B cell (primary cell): ENCODE measurements around the gene PTPN6. TPM values are rescaled to one million over a fixed set of nuclear protein-coding genes. Genes with fewer than 3 reads are reported as not detected.

ENCODE experiments used
- ATAC-seq: fragments of 200-7000 bp; cut with Tn5 transposase; one replicate; pipeline ENCODE4 v1.10.0; 2021; ENCODE audit warnings: low read depth, mild to moderate bottlenecking, moderate number of reproducible peaks, moderate library complexity
- CTCF ChIA-PET: fragments of 350-600 bp; sonication (Branson Sonifier 250); formaldehyde crosslinking; loops from one replicate; lab custom pipeline; 2021; ENCODE audit warnings: antibody characterized with exemption, inconsistent platforms; lab: Charles Lee
- POLR2A ChIA-PET: fragments of 350-600 bp; sonication (Branson Sonifier 250); formaldehyde crosslinking; loops from one replicate; lab custom pipeline; 2021; ENCODE audit warnings: antibody characterized with exemption; lab: Charles Lee
- DNase-seq: peaks from one replicate; pipeline ENCODE4 v3.0.0; 2013
- H2AFZ ChIP-seq: 2 replicates; pipeline ENCODE4 v1.6.1; 2012; ENCODE audit warnings: mild to moderate bottlenecking, low read depth, low read length; ENCODE audit not compliant: insufficient read depth, poor library complexity, severe bottlenecking
- H3K27ac ChIP-seq, 2 donors: 1 replicate in 1 of 2; 2 replicates in 1 of 2; pipeline ENCODE4 v1.5.1; 2012 to 2013; ENCODE audit warnings: low read length in 2 of 2, mild to moderate bottlenecking in 2 of 2, moderate library complexity in 1 of 2
- H3K27me3 ChIP-seq, 4 experiments: fragments of 200-600 bp in 1 of 4; sonication (generic) in 1 of 4; replicated peaks in 1 of 4; 1 replicate in 2 of 4; 2 replicates in 2 of 4; pipeline versions ENCODE4 v1.6.1 to v1.7.0; 2013 to 2016; ENCODE audit warnings: low read length in 3 of 4, mild to moderate bottlenecking in 2 of 4, mixed read lengths in 1 of 4, moderate library complexity in 1 of 4; ENCODE audit not compliant: insufficient read depth in 4 of 4, control insufficient read depth in 3 of 4; ENCODE audit errors: control extremely low read depth in 1 of 4
- H3K36me3 ChIP-seq, 2 experiments: replicated peaks in 1 of 2; 1 replicate in 1 of 2; 2 replicates in 1 of 2; pipeline versions ENCODE4 v1.6.1 to v1.7.1; 2013; ENCODE audit warnings: low read length in 1 of 2; ENCODE audit not compliant: insufficient read depth in 2 of 2, control insufficient read depth in 1 of 2; ENCODE audit errors: control extremely low read depth in 1 of 2, extremely low read depth in 1 of 2
- H3K4me1 ChIP-seq, 2 donors: fragments of 200-600 bp in 1 of 2; sonication (generic) in 1 of 2; 1 replicate in 1 of 2; 2 replicates in 1 of 2; pipeline versions ENCODE4 v1.5.1 to v1.6.1; 2013 to 2017; ENCODE audit warnings: low read length in 2 of 2; ENCODE audit not compliant: control insufficient read depth in 2 of 2, insufficient read depth in 2 of 2
- H3K4me2 ChIP-seq: replicated peaks from 2 replicates; pipeline ENCODE3; 2012; ENCODE audit warnings: mild to moderate bottlenecking, low read depth, low read length; ENCODE audit not compliant: poor library complexity, severe bottlenecking
- H3K4me3 ChIP-seq, 5 experiments: fragments of 200-600 bp in 1 of 5; sonication (generic) in 1 of 5; 1 replicate in 3 of 5; 2 replicates in 2 of 5; pipeline versions ENCODE4 v1.5.1 to v1.7.0; 2011 to 2016; ENCODE audit warnings: low read length in 4 of 5, mild to moderate bottlenecking in 4 of 5, low read depth in 2 of 5, control low read depth in 1 of 5, moderate library complexity in 1 of 5; ENCODE audit not compliant: insufficient read depth in 1 of 5; ENCODE audit errors: control extremely low read depth in 1 of 5, extremely low read depth in 1 of 5
- H3K79me2 ChIP-seq: fragments of 200-600 bp; sonication (generic); one replicate; pipeline ENCODE4 v1.6.0; 2016; ENCODE audit warnings: low read length; ENCODE audit not compliant: control insufficient read depth, insufficient read depth
- H3K9ac ChIP-seq: fragments of 200-600 bp; sonication (generic); 2 replicates; pipeline ENCODE4 v1.6.1; 2017; ENCODE audit warnings: mild to moderate bottlenecking, low read length, moderate library complexity
- H3K9me3 ChIP-seq, 3 donors: one replicate each; pipeline versions ENCODE4 v1.6.1 to v1.7.1; 2013; ENCODE audit warnings: low read length in 2 of 3; ENCODE audit not compliant: control insufficient read depth in 2 of 3, insufficient read depth in 1 of 3; ENCODE audit errors: control extremely low read depth in 1 of 3
- H4K20me1 ChIP-seq: 2 replicates; pipeline ENCODE4 v1.6.0; 2012; ENCODE audit warnings: mild to moderate bottlenecking, low read length; ENCODE audit not compliant: insufficient read depth, control insufficient read depth, poor library complexity, severe bottlenecking
- H3K27ac Mint-ChIP-seq: one replicate; pipeline ENCODE4 v1.8.0; 2021; ENCODE audit warnings: mixed read lengths
- H3K27me3 Mint-ChIP-seq: one replicate; pipeline ENCODE4 v1.8.0; 2021; ENCODE audit warnings: mixed read lengths
- H3K4me1 Mint-ChIP-seq: one replicate; pipeline ENCODE4 v1.8.0; 2021; ENCODE audit warnings: mixed read lengths
- H3K4me3 Mint-ChIP-seq: one replicate; pipeline ENCODE4 v1.8.0; 2021; ENCODE audit warnings: mixed read lengths
- H3K9me3 Mint-ChIP-seq: one replicate; pipeline ENCODE4 v1.8.0; 2022; ENCODE audit warnings: mixed read lengths; ENCODE audit not compliant: insufficient read depth
- EZH2 ChIP-seq: IDR thresholded peaks from 2 replicates; pipeline ENCODE4 v1.6.1; 2012; ENCODE audit warnings: borderline replicate concordance, low read depth, mild to moderate bottlenecking, moderate library complexity, low read length; ENCODE audit not compliant: insufficient read depth, poor library complexity, severe bottlenecking
- WGBS: methylation state at CpG from one replicate; pipeline ENCODE4 v1.1.5; 2013; ENCODE audit warnings: missing lambda C conversion rate; ENCODE audit not compliant: insufficient coverage; 5-methylcytosine and 5-hydroxymethylcytosine counted together
- intact Hi-C: fragments of 100-400 bp; cut with micrococcal nuclease; formaldehyde crosslinking; loops from one replicate; pipeline ENCODE4 v1.10.0; 2022
- polyA plus RNA-seq: library from polyadenylated mRNA; depleted of rRNA; stranded (reverse); fragments of >200 nt; gene quantifications from 2 replicates; pipeline ENCODE4 v1.2.3, GENCODE V29; 2012
- total RNA-seq, 2 donors: library from RNA; stranded (reverse); fragments of 120-200 nt in 1 of 2; gene quantifications; 1 replicate in 1 of 2; 2 replicates in 1 of 2; pipeline versions ENCODE4 v1.2.3 to v1.2.4, GENCODE V29; 2013 to 2022
- TF ChIP-seq, protein P1 (sequence below): fragments of 200-600 bp; IDR thresholded peaks from one replicate; pipeline ENCODE4 v1.8.0; 2022; ENCODE audit warnings: antibody characterized with exemption, mild to moderate bottlenecking

Gene PTPN6
- total and polyA plus RNA-seq, 2 donors (not counting 1 experiment from before 2014, with no cell fraction given), result 312 to 874 TPM

DNA sequence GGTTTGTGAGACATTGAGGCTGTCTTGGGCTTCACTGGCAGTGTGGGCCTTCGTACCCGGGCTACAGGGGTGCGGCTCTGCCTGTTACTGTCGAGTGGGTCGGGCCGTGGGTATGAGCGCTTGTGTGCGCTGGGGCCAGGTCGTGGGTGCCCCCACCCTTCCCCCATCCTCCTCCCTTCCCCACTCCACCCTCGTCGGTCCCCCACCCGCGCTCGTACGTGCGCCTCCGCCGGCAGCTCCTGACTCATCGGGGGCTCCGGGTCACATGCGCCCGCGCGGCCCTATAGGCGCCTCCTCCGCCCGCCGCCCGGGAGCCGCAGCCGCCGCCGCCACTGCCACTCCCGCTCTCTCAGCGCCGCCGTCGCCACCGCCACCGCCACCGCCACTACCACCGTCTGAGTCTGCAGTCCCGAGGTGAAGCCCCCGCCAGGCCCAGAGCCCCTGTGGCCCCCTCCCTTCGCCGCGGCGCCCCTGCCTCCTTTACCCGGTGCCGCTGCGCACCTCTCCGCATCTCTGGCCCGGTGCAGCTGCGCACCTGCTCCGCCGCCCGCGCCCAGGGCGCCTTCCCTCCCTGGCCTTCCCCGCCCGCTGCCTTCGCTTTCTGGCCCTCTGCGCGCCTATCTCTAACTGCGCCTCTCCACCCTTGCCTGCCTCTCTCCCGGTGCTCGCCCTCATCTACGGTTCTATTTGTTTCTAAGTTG lies 36.8 kb upstream of the PTPN6 start, which contains the start of gene ENO2:
TSS of gene ENO2 (plus strand) at position 335 of the 701 bp plus-strand sequence. CDS start 1,253 bp downstream, outside the sequence.
- peaks cover 25% of the 10 kb centered on the region for H3K4me1 Mint-ChIP-seq

More for the DNA sequence above, 36.8 kb upstream of the PTPN6 start, which contains the start of gene ENO2:
- ATAC-seq, result peak; percentile 91
- peak within 1 kb of the TSS in 4 of 5 experiments; percentile 38 to 75 (median 58) for H3K4me3 ChIP-seq
- under 1% methylated on average over 56 of the region's 68 CpGs for WGBS
- no peaks in the 10 kb centered on the region for H3K27me3 Mint-ChIP-seq
- peaks cover 0 to 10% (median 1%) of the 10 kb centered on the region in 4 experiments for H3K27me3 ChIP-seq
- no peaks in the 10 kb centered on the region for H4K20me1 ChIP-seq
- peak within 1 kb of the TSS; percentile 89 for H3K4me3 Mint-ChIP-seq
- H3K27ac Mint-ChIP-seq, result peak within 1 kb of the TSS; percentile 89
- POLR2A ChIA-PET, result interaction anchor here (0.5 to 1.8 kb wide), 9 partner anchors 9 to 194 kb away, joined by 3 to 8 read pairs (median 4); partner anchors contain the start of genes ATN1, C12orf57 and RNU7-1
- H3K4me1 ChIP-seq, result peaks cover 11 to 19% of the 10 kb centered on the region in 2 donors
- no peaks in the 10 kb centered on the region for H3K9me3 Mint-ChIP-seq
- H3K27ac ChIP-seq, result peak within 1 kb of the TSS; percentile 43 to 64
- H3K4me2 ChIP-seq, result peak within 1 kb of the TSS; percentile 92
- H3K79me2 ChIP-seq, result no peaks in the 10 kb centered on the region
- peak; percentile 83 for DNase-seq
- CTCF ChIA-PET, result interaction anchor here (0.7 to 2.0 kb wide), 5 partner anchors 8 to 50 kb away, joined by 4 to 10 read pairs (median 6); no protein-coding TSS in a partner anchor
- peak within 1 kb of the TSS; percentile 85 for H2AFZ ChIP-seq
- peaks cover 0 to 3% (median 0%) of the 10 kb centered on the region in 3 donors for H3K9me3 ChIP-seq
- peaks cover 0 to 4% of the 10 kb centered on the region in 2 experiments for H3K36me3 ChIP-seq
- TF ChIP-seq EZH2, result no peak
- TF ChIP-seq, protein P1, sequence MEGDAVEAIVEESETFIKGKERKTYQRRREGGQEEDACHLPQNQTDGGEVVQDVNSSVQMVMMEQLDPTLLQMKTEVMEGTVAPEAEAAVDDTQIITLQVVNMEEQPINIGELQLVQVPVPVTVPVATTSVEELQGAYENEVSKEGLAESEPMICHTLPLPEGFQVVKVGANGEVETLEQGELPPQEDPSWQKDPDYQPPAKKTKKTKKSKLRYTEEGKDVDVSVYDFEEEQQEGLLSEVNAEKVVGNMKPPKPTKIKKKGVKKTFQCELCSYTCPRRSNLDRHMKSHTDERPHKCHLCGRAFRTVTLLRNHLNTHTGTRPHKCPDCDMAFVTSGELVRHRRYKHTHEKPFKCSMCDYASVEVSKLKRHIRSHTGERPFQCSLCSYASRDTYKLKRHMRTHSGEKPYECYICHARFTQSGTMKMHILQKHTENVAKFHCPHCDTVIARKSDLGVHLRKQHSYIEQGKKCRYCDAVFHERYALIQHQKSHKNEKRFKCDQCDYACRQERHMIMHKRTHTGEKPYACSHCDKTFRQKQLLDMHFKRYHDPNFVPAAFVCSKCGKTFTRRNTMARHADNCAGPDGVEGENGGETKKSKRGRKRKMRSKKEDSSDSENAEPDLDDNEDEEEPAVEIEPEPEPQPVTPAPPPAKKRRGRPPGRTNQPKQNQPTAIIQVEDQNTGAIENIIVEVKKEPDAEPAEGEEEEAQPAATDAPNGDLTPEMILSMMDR, result no peak
- H3K9ac ChIP-seq, result peak within 1 kb of the TSS; percentile 80
- intact Hi-C loops, result loop anchor here (1.0 kb wide), 1 partner anchor 10 kb away; the partner anchor contains the start of gene LRRC23
